NCI-H82 treated with DMSO at 0.1 percent for 48 hours (cell line): ENCODE results near the gene CYTL1.

Source experiments
- DNase-seq: peaks from one replicate; lab custom pipeline; 2025; ENCODE audit not compliant: unreplicated experiment; lab: John Stamatoyannopoulos, UW

Gene CYTL1

DNA sequence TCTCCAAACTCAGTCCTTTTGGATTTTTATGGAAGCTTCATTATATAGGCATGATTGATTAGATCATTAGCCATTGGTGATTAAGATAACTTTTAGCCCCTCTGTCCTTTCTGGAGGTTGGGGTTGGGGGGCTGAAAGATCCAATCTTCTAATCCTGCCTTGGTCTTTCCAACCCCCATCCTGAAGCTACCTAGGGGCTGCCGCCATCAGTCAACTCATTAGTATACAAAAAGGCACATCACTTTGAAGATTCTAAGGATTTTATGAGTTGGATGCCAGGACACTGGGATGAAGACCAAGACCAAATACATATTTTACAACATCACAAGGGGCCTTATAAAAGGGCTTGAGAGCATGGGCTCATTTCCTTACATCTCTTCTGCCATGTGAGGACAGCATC is 47.5 kb downstream of the CYTL1 start:
- no peak for DNase-seq

DNA sequence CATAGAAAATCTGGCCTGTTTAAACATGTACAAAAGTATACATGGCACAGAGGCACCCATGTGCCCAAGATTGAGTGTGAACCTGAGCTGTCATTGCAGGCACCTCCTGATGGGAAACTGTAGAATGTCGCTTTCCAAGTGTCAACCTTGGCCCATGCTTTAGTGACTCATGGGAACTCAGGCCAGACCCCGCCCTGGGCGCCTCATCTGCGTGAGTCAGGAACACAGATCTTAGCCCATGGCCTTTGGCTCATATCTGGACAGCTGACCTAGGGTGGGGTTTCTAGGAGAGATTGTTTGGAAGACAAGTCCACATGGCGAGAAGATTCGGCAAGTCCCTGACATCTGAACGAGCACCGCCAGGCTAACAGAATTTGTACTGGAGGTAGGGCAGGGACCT is 50.0 kb downstream of the CYTL1 start:
- DNase-seq: no peak

DNA sequence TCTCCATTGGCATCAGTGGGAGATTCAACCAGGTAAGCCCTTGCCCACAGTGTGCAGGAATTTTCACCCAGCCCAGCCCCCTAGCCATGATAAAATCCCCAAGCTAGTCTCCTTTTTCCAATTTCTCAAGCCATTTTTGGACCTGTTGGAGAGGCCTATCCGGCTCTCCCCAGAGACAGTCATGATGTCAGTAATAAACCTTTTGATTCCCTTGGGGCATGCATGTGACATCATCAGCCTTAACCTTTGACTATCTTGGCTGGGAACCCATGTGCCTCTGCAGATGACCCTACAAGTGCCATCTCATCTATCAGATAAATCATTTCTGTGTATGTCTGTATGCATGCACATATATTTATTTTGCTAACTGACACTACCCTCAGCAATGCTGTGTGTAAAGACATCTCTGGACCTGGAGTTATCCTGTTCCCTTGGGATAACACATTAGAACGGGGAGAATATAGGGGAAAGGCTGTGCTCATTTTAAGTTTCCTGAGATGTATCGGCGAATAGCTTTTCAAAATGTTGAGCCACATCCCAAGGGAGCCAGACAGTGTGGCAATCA is 51.0 kb downstream of the CYTL1 start:
- no peak for DNase-seq
